GM12878 (cell line): Measurements from ENCODE around the gene ZBTB7B. TPM values are rescaled to one million over a fixed set of nuclear protein-coding genes. Genes with fewer than 3 reads are reported as not detected.

Experiments used
- CREB1 ChIP-seq: IDR thresholded peaks from 2 replicates; pipeline ENCODE4 v1.6.1; 2012; ENCODE audit warnings: low read depth, mild to moderate bottlenecking, inconsistent platforms
- CREM ChIP-seq: IDR thresholded peaks from 2 replicates; pipeline ENCODE4 v1.6.1; 2014; ENCODE audit warnings: antibody characterized with exemption, low read depth
- FOXM1 ChIP-seq: IDR thresholded peaks from 2 replicates; pipeline ENCODE4 v1.6.1; 2012; ENCODE audit warnings: low read depth, mild to moderate bottlenecking, inconsistent platforms, low read length, moderate library complexity
- IKZF1 ChIP-seq: fragments of 450-650 bp; conservative IDR thresholded peaks from 2 replicates; pipeline ENCODE4 v1.6.1; 2017; ENCODE audit warnings: antibody characterized with exemption, mild to moderate bottlenecking
- PAX5 ChIP-seq: IDR thresholded peaks from 2 replicates; pipeline ENCODE4 v1.6.1; 2011; ENCODE audit warnings: low read depth, low read length, borderline replicate concordance
- POLR2AphosphoS2 ChIP-seq: IDR thresholded peaks from 2 replicates; pipeline ENCODE4 v1.6.1; 2011; ENCODE audit warnings: low read depth, mild to moderate bottlenecking, low read length, improper control_type of control experiment, moderate library complexity
- SIN3A ChIP-seq: IDR thresholded peaks from 2 replicates; pipeline ENCODE4 v1.6.1; 2012; ENCODE audit warnings: low read depth, low read length, improper control_type of control experiment
- STAT3 ChIP-seq: IDR thresholded peaks from 2 replicates; pipeline ENCODE4 v1.6.1; 2011; ENCODE audit warnings: low read depth, low read length, improper control_type of control experiment
- TAF1 ChIP-seq: IDR thresholded peaks from 2 replicates; pipeline ENCODE4 v1.6.1; 2011; ENCODE audit warnings: mild to moderate bottlenecking, low read depth, low read length, borderline replicate concordance
- USF2 ChIP-seq: IDR thresholded peaks from 2 replicates; pipeline ENCODE4 v1.6.1; 2011; ENCODE audit warnings: low read depth, low read length, improper control_type of control experiment, borderline replicate concordance
- ZNF274 ChIP-seq: IDR thresholded peaks from one replicate; pipeline ENCODE4 v1.8.0; 2011; ENCODE audit not compliant: insufficient read length, insufficient read depth
- polyA plus RNA-seq, 11 experiments: library from polyadenylated mRNA; depleted of rRNA in 4 of 11; unstranded in 6 of 11; stranded (reverse) in 5 of 11; fragments of >200 nt; fragmentation: Nextera tagmentation in 4 of 11; fragmentation: Illumina TruSeq in 1 of 11; extraction: Ambion mirVana in 4 of 11; extraction: Trizol in 1 of 11; gene quantifications; 1 replicate in 1 of 11; 2 replicates in 10 of 11; pipeline versions ENCODE4 v1.2.1 to v1.2.3, GENCODE V29; 2011 to 2016; ENCODE audit warnings: inconsistent platforms in 2 of 11, missing spikeins in 2 of 11, low read depth in 1 of 11
- total RNA-seq, 4 experiments: library from RNA; depleted of rRNA in 3 of 4; stranded (reverse); fragments of >200 nt in 3 of 4; fragmentation: Illumina TruSeq in 1 of 4; extraction: Trizol in 1 of 4; gene quantifications; 2 replicates each; pipeline versions ENCODE4 v1.2.1 to v1.2.3, GENCODE V29; 2013 to 2021

Gene ZBTB7B
- total and polyA plus RNA-seq, 10 of the 15 experiments (the other 5 are each of a cell fraction or from before 2014, with no cell fraction given): 0.11 to 44.9 (median 11.3) TPM

- no peak for TF ChIP-seq STAT3
- TF ChIP-seq POLR2AphosphoS2: 0 out of 2 replicates have a peak, but pooled peaks have one; percentile 62
- 0 out of 2 replicates have a peak, but pooled peaks have one; percentile 28 for TF ChIP-seq SIN3A
- peak; percentile 50; the same call in 1 of the 2 replicates for TF ChIP-seq CREB1
- no peak for TF ChIP-seq ZNF274
- no peak for TF ChIP-seq USF2
- TF ChIP-seq IKZF1: peak; percentile 53
- TF ChIP-seq PAX5: 0 out of 2 replicates have a peak, but pooled peaks have one; percentile 23
- no peak for TF ChIP-seq FOXM1
- peak; percentile 66; the same call in 1 of the 2 replicates for TF ChIP-seq TAF1
- TF ChIP-seq CREM: peak; percentile 30; the same call in 1 of the 2 replicates
Measured at GRCh38 chr1:155063550-155064110, 61.0 kb downstream of the ZBTB7B start, which contains the start of gene EFNA4 (continued).
